OCI-LY3 (cell line): ENCODE measurements around the gene IPO9.

ENCODE experiments used
- CTCF ChIP-seq: fragments of 200-600, 300-600 bp; sonication (generic); IDR thresholded peaks from 2 replicates; pipeline ENCODE4 v1.5.1; 2014; ENCODE audit warnings: antibody characterized with exemption, low read length, low read depth
- EZH2phosphoT487 ChIP-seq: fragments of 200-600 bp; shearing (Covaris generic); IDR thresholded peaks from 2 replicates; pipeline ENCODE4 v1.6.1; 2018; ENCODE audit warnings: antibody characterized with exemption, mixed run types, low read depth

GRCh38 chr1:201848230-201848629 lies 19.3 kb downstream of the IPO9 start:
- TF ChIP-seq CTCF (no peak), EZH2phosphoT487 (no peak)
